NCI-H128 (cell line): ENCODE data around the gene CNN1.

ENCODE experiments used
- DNase-seq: peaks from one replicate; lab custom pipeline; 2025; ENCODE audit not compliant: unreplicated experiment; lab: John Stamatoyannopoulos, UW

CNN1 gene

GRCh38 chr19:11534538-11534937, 4.1 kb upstream of the CNN1 start:
- DNase-seq = no peak

GRCh38 chr19:11534948-11535347, 3.7 kb upstream of the CNN1 start:
- no peak for DNase-seq

GRCh38 chr19:11535792-11536595, 2.7 kb upstream of the CNN1 start:
- peak; percentile 58 for DNase-seq

DNA sequence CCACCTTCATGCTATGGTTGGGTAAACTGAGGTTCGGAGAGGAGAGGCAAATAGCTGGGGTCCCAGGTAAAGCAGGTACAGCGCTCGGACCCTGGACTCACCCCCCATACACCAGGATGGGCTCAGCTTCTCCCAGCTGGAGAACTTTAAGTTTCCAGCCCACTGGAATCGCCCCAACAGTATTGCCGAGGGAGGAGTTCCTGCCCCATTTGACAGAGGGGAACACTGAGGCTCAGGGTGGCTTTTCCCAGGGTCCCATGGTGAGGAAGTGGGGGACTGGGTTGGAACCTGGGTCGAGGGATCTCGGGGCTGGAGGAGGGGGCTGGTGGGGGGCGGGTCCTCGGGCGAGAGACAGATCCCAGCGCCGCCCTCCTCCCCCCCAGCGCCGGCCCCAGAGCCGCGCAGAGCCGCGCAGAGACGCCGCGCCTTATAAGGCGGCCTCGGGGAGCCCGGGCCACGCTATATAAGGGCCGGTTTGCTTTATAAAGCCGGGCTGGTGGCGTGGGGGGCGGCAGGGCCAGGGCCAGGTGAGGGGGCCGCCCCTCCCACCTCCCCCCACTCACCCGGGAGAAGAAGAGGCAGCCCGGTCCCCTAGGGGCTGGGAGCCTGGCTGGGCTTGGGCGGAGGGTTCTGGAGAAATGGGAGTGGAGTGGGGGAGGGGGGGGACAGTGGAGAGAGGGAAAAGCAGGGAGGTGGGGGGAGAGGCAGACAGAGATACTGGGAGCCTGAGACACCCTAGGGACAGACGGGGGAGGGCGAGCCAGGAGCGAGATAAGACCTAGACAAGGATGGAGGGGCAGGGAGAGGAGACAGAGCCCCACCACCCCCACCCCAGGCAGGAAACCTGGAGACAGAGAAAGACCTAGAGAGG, 1.1 kb downstream of the CNN1 start:
- DNase-seq = no peak

DNA sequence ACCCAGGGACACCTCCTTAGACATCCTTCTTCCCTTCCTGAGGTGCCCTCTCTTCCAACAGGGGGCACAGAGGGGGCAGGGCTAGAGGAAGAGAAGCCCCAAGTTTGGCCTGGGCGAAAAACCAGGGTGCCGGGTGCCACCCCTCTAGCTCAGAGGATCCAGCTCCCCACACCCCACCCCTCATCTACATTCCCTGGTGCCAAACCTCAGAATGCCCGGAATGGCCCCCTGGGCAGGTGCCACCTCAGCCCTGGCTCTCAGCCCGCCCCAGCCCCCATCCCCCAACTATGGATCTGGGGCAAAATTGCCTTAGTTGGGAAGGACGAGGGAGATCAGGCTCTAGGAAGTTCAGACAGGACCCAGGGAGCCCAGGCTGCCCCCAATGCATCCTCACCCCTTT, 2.0 kb downstream of the CNN1 start:
- no peak for DNase-seq

DNA sequence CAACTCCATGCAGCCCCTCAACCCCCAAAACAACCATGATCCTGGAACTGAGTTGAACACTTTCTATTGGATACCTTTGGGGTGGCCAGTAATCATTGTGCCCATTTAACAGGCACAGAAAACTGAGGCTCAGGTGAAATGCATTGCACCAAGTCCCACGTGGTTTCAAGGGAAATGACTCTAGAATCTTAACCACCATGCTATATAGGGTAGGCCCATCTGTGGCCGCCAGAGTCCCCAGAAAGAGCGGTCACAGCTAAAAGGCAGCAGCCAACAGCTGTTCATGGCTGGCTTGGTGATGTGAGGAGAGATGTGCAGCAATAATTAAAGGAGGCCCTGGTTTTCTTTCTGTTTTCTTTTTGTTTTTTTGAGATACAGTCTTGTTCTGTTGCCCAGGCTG, 2.6 kb downstream of the CNN1 start:
- no peak for DNase-seq

GRCh38 chr19:11547929-11548700, 9.5 kb downstream of the CNN1 start:
- no peak for DNase-seq

DNA sequence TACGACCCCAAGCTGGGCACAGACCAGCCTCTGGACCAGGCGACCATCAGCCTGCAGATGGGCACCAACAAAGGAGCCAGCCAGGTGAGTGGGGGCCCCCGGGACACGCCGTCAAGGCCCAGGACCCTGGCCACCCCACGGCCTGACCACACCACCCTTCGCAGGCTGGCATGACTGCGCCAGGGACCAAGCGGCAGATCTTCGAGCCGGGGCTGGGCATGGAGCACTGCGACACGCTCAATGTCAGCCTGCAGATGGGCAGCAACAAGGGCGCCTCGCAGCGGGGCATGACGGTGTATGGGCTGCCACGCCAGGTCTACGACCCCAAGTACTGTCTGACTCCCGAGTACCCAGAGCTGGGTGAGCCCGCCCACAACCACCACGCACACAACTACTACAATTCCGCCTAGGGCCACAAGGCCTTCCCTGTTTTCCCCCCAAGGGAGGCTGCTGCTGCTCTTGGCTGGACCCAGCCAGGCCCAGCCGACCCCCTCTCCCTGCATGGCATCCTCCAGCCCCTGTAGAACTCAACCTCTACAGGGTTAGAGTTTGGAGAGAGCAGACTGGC, 10.8 kb downstream of the CNN1 start:
- no peak for DNase-seq

DNA sequence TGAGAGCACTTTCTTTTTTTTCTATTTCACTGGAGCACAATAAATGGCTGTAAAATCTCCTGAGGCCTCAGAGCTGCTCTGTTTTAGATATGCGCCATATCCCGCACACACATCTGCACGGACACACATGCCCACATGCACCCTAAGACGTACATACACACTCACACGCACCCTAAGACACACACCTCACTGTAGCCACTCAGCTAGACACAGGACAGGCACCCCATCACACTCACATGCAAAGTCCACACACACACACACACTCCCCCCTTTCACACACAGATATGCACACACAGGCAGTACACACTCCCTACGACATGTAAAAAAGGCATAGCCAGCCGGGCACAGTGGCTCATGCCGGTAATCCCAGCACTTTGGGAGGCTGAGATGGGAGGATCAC, 11.6 kb downstream of the CNN1 start:
- no peak for DNase-seq

DNA sequence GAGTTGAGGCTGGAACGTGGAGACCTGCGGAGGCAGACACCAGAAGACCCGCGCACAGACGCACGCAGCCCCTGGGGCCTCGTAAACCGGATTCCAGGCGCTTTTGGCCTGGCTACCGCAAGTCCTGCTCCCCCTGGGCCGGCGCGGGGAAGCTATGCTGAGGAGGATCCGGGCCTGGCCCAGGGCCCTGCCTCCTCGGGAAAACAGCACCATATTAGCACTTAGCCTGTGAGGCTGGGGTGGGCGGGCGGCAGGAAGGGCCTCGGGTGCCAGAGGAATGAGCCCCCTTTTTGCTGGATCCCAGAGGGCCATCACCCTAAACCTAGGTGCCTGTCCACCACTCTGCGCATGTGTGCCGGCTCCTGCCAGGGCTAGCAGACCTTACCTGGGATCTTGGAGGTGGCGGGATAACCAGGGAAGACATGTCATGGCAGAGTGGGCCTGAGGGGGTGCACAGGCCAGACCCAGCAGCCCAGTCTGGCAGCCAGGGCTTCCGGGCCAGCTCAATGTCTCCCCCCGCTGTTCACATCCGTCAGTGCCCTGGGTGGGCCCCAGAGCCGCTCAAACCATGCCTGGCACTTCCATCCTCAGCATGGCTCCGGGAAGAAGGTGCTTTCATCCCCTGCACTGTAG, 13.1 kb downstream of the CNN1 start:
- DNase-seq = no peak

GRCh38 chr19:11552666-11553372, 14.2 kb downstream of the CNN1 start:
- DNase-seq = no peak

DNA sequence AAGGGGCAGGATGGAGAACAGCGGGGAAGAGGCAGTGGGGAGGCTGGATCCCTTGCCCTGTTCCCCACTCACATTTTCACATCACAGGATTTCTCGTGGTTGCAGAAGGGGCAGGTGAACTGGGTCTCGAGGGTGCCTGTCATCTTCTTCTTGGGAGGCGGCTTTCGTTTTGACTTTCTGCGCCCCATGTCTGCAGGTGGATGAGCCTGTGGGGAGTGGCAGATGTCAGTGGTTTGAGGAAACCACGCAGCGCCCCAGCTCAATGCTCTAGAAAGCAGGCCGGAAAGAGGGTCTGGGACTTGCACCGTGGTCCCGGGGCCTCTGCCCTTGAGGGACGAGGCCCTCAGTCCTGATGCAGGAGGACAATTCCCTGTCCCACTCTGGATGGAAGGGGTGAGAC, 15.5 kb downstream of the CNN1 start:
- DNase-seq = no peak

GRCh38 chr19:11555246-11555645, 16.6 kb downstream of the CNN1 start:
- no peak for DNase-seq

- no peak for DNase-seq
Measured at GRCh38 chr19:11556634-11557420, 18.2 kb downstream of the CNN1 start.

DNA sequence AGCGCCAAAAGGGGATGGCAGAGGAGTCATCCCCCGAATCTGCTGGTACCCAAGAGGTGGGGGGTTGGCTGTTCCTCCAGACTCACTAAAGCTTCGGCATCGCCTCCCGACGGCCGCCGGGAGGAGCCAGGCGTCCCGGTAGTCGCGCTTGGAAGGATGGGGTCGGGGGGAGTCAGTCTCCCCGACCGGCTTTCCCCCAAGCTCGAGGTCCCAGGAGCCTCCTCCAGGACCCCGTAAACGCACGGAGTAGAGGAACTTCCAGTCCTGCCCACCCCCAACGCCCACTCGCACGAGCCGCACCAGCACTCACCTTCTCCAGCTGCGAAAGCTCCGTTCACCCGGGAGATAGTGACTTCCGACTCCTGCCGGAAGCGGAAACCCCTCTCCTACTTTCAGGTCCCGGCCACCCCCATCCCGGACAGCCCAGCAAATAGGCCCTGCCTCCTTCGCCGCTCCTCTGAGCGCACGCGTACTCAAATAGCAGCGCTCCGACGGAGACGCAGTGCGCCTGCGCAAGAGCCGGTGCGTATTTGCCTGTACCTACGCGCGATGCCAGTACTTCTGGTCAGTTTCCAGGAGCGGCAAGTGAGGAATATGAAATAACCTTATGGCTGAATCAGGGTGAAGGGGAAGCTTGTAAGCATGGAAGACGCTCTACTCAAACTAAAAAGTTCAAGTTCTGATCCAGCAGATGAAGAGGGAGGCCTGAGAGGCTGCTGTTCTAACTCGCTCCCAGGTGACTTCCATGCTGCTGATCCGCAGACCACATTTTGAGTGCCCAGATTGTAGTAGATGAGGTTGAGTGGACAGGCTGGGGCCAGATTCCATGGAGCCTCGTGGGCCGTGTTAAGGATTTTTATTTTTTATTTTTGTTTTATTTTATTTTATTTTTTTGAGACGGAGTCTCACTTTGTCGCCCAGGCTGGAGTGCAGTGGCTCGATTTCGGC, 20.5 kb downstream of the CNN1 start, which contains the start of gene ELOF1:
Gene ELOF1 (minus strand): TSS at position 350 of the 948 bp plus-strand sequence. CDS start 4,883 bp downstream, outside the sequence.
- DNase-seq = peak; percentile 96

GRCh38 chr19:11560404-11561051, 21.9 kb downstream of the CNN1 start:
- DNase-seq = peak; percentile 60

- DNase-seq = no peak
Measured at GRCh38 chr19:11563532-11563931, 24.9 kb downstream of the CNN1 start.
